Activated CD8-positive, alpha-beta memory T cell treated with anti-CD3 and anti-CD28 coated beads for 4 hours (primary cell): ENCODE data around the gene RNF133.
"Not testable (repeated sequence)": the region's sequence is repeated elsewhere in the genome, so short reads cannot be mapped to it uniquely, and the experiment has no call there.

Experiments used
- DNase-seq, 2 donors: peaks; one replicate each; pipeline ENCODE4 v3.0.0-alpha.2; 2020; ENCODE audit warnings: low read depth in 2 of 2

RNF133 gene

DNA sequence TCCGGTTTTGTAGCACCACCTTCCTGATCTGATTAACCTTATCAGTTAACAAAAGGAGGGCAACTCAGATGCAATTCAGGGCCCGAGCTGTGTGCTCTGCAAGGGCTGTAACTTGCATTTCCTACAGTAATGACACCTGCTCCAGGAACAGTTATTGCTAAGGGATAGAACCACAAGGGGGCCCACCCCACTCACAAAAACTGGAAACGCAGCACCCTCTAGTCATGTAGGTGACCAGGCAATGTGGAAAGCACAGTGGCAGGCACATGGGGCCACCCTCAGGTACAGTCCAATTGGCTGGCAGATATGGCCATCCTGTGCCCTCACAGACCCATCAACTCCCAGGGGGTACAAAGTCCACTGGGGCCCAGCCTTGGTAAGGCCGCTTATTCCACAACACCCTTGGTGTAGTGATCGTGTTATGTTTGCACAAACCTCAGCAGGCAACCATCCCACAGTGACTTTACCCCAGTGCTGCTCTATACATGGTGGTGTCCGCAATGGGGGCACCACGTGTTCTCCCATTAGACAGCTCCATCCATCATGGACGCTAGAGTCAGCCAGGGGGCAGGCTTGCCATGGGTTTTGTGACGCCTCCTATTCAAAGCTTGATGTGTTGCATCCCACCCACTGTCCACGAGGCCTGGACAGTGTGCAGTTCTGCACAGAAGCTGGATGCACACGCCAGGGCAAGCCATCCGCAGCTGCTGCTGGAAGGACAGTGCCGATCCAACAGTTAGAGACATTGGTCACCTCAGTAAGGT is 9.4 kb downstream of the RNF133 start:
- no peak for DNase-seq

DNA sequence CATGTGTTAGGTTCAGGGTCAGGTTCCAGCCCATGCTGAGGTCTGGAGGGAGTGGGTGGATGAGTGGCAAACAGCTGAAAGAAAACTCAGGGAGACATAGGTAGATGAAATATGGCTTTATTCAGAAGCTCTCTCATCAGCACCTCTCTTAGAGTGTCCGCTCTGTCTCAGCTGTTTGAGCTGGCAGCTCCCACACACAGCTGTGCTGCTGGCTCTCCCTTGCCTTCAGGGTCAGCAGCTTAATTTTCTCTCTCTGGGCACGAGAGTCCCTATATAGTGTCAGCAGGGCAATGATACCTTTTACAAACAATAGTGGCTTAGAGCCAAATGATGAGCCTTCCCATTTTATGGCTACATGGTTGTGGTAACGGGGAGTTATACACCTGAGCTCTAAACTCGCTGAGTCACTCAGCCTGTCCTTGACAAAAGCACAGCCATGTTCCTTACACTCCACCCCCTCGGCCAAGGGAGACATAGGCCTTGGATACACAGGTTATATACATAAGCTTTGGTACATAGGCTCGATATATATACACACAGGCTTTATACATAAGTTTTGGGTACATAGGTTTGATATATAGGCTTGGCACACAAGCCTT is 10.4 kb downstream of the RNF133 start:
- DNase-seq = no peak

DNA sequence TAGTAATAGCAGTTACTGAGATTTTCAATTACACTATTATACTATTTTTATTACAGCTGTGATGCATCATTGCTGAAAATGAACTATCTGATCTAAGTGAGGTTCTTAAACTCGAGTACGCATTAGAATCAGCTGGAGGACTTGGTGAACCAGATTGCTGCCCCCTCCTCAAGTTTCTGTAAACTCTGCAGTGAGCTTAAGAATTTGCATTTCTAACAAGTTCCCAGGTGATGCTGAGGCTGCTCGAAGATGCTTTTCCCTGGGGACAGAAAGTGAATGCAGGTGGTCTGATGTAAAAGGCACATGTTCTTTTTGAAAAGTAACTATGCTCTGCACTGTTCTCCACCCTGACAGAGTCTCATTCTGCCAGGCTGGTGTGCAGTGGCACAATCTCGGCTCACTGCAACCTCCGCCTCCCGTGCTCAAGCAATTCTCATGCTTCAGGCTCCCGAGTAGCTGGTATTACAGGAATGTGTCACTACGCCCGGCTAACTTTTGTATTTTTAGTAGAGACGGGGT is 12.5 kb downstream of the RNF133 start:
- DNase-seq = no peak

DNA sequence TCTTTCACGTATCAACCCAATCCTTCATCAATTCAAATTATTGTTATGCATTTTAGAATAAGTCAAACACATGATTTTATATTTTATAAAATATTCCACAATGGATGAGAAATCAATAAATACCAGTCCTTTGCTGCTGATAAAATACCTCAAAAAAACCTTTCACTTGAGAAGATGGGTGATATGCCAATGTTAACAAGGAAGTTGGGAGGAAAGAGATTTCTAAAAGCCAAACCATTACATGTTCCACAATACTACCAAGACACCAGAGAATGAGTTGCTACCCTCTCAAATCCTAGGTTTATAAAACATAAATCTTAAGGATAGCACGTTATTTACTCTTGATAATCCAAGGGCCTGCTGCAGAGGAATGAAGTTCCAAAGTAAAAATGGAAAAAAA is 14.4 kb downstream of the RNF133 start:
- DNase-seq = no peak

DNA sequence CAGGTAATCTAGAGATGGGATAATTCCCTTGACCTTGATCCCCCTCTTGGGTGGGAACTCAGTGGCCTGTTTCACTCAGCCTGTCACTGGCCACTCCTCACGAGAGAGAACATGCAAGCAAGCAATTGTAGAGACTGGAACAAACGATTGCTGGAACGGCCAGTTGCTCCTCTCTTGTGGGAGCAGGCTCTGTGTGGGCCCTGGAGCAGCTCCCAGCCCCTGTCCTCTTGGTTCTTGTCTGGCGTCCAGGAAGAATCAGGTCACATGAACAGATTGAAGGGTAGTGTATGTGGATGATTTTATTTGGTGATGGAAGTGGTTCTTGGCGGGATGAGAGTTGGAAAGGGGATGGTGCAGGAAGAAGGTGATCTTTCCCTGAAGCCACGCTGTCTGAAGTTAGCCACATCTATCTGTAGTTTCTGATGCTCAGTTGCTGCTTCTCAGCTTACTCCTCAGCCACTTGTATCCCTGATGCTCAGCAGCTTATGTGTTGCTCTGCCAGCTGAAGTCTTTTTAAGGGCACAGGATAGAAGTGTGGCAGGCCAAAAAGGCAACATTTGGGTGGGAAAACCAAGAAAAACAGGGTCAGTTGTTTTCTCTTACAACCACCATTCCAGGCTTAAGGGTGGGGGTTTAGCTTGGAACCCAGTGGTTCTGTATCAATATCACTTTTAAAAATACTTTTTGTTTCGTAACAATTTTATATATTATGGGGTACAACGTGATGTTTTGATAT is 15.9 kb downstream of the RNF133 start:
- DNase-seq = no peak

DNA sequence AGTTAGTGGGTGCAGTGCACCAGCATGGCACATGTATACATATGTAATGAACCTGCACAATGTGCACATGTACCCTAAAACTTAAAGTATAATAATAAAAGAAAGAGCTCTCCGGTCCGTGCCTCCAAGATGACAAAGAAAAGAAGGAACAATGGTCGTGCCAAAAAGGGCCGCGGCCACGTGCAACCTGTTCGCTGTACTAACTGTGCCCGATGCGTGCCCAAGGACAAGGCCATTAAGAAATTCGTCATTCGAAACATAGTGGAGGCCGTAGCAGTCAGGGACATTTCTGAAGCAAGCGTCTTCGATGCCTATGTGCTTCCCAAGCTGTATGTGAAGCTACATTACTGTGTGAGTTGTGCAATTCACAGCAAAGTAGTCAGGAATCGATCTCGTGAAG is 17.7 kb downstream of the RNF133 start:
- DNase-seq = not testable (repeated sequence)

DNA sequence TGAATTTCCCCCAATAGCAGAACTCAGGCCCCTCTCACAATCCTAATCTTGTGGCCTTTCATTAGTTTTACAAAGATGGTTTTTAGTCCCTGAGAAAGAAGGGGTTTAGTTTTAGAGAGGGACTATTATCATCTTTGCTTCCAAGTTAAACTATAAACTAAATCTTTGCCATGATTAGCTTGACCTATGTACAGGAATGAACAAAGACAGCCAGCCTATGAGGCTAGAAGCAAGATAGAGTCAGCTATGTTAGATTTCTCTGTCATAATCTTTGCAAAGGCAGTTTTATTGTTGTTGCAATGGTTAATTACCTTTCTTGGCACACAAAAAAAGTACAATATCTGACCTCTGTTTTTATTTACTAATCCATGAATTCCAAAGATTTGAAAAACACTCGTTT is 19.1 kb downstream of the RNF133 start:
- DNase-seq = no peak

DNA sequence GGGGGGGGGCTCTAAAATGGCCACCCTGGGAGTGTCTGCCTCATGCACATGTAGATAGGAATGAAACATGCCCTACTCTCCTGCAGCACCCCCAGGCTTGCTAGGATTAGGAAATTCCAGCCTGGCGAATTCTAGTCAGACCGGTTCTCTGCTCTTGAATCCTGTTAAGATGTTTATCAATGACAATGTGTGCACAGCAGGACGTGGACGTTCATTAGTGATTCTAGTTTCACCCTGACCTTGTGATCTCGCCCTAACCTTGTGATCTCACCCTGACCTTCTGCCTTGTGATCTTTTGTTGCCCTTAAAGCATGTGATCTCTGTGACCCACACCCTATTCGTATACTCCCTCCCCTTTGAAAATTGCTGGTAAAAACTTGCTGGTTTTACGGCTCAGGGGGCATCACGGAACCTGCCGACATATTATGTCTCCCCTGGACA is 19.6 kb downstream of the RNF133 start:
- not testable (repeated sequence) for DNase-seq

DNA sequence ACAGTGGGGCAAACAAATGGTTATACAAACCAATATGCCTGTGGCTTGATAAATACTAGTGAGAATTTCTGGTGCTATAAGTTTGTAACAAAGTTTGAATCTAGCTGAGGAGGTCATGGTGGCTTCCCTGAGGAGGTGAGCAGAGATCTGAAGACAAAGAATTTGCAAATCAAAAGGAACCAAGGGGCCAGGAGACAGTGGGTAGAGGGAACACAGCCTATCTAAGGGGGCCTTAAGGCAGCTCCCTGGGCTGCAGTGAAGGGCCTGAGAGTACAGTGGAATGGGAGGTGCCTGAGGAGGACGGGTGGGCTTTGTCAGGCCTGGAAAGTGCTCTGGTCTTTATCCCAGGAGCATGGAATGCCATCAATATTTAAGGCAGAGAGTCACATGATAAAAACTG is 21.8 kb downstream of the RNF133 start:
- DNase-seq = no peak

DNA sequence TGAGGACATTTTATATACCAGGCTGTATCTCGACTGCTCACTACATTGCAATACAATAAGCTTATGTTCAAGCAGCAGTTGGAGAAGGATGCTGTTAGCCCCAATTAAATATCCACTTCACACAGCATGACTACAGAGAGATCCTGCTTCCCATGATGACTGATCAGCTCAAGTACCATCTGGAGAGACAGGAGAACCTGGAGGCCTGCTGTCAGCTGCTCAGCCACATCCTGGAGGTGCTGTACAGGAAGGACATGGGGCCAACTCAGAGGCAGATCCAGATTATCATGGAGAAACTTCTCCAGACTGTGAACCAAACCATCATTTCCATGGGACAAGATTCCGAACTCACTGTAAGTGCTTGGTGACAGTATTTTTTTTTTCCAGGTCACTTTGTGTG is 22.5 kb downstream of the RNF133 start:
- DNase-seq = no peak

DNA sequence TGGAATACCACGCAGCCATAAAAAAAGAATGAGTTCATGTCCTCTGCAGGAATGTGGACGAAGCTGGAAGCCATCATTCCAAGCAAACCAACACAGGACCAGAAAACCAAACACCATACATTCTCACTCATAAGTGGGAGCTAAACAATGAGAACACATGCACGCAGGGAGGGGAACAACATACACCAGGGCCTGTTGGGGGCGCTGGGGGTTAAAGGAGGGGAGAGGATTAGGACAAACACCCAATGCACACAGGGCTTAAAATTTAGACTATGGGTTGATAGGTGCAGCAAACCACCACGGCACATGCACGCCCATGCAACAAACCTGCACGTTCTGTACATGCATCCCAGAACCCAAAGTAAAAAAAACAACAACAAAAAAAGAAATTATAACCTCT is 23.3 kb downstream of the RNF133 start:
- DNase-seq = no peak

DNA sequence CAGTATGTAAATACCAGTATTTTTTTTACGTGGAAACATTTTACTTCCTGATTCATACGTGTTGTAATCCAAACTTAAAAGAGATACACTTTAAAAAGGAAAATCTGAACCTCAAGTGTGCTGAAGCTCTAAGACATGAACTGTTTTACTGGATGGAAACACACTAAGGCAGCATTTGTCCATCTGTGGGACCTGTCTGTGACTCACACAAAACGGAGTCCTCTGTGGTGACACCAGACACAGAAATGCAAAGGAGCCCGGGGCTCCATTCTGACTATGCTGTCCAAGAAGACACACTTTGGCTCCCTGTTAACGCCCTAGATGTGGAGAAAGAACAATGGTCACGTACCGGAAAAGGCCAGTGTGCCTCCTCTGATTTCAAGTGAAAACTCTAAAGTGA is 23.9 kb downstream of the RNF133 start:
- no peak for DNase-seq

DNA sequence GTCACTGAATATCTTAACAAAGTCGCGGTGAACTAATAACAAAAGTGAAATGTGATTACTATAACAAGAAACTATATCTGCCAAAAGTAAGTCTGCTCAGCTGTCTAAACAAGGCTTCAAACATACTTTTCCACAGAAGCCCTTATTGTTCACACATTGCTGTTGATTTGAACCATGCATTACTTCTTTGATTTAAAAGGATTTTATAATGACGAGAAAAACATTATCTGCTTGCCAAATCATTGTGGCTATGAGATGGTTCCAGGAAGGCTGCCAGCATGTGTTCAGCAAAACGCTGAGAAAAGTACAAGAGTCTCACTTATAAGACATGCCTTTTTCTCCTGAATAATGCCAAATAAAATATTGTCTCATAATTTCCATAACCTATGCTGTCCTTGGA is 24.4 kb downstream of the RNF133 start:
- no peak for DNase-seq

DNA sequence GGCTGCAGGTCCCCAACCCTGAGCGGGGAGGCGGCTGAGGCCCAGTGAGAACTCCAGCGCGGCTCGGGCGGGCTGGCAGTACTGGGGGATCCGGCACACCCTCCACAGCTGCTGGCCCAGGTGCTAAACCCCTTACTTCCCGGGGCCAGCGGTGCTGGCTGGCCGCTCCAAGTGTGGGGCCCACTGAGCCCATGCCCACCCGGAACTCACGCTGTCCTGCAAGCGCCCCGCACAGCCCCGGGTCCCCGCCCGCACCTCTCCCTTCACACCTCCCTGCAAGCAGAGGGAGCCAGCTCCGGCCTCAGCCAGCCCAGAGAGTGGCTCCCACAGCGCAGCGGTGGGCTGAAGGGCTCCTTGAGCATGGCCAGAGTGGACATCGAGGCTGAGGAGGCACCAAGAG is 25.0 kb downstream of the RNF133 start:
- DNase-seq = no peak

DNA sequence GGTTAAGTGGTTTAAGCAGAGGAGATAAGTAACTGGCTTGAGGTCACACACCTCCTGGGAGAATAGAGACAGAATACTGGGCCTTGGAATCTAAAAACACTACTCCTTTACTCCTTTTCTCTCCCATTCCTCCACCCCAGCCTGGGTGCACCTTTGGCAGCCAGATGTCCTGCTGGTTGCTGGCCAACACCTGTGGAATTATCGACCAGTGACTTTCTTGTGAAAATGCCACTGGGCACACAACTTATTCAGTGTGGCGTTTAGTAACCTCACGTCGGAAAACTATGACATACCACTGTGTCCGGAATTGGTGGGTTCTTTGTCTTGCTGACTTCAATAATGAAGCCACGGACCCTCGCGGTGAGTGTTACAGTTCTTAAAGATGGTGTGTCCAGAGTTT is 26.4 kb downstream of the RNF133 start:
- DNase-seq = no peak

DNA sequence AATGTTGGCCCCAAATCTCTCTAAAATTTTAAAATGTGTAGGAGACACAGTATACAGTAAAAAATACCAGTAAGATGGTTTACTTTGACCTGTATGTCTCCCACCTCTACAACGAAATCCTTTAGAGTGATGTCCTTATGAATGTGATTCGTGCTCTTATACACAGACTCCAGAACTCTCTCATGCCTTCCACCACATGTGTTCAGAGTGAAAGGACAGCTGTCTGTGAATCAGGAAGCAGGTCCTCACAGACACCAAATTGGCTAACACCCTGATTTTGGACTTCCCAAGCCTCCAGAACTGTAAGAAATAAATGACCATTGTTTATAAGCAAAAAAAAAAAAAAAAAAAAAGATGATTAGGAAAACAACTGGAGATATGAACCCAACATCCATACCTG is 35.2 kb downstream of the RNF133 start:
- DNase-seq = no peak

DNA sequence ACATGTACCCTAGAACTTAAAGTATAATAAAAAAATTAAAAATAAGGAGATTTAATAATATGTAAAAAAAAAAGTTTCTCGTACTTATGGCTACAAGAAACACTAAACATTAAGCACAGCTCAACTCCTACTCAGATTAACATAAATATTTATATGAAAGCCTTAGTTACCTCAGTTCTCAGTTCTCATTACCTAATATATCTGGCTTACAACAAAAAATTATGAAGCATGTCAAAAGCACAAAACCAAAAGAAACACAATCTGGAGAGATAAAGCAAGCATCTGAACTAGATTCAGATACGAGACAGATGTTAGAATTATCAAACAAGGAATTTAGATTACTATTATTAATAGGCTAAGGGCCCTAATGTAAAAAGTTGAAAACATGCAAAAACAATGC is 40.1 kb downstream of the RNF133 start:
- no peak for DNase-seq

DNA sequence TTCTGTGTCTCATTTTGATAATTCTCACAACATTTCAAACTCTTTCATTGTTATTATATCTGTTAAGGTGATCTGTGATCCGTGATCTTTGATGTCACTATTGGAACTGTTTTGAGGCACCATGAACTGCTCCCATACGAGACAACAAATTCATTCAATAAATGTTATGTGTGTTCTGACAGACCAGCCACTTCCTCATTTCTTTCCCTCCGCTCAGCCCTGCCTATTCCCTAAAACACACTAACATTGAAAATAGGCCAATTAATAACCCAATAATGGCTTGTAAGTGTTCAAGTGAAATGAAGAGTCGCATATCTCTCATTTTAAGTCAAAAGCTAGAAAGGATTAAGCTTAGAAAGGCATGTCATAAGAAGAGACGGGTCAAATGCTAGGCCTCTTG is 45.2 kb downstream of the RNF133 start:
- DNase-seq = no peak

DNA sequence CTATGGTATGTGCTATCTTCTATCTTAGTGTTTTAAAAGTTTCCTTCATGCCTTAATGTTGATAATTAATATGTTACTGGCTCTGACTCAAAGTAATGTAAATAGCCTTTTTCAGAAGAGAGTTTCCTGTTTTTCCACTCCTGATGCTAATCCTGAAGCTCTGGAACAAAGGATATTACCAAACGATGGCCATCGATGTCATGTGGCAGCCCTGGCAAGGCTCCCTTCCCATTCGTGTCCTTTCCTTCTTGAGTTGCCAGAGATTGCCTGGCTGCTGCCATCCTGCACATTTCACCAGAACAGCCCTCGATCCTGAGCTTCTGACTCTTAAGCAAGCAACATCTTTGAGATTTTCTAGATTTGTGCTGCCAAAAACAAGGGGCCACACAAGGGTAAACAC is 46.0 kb downstream of the RNF133 start:
- DNase-seq = no peak

DNA sequence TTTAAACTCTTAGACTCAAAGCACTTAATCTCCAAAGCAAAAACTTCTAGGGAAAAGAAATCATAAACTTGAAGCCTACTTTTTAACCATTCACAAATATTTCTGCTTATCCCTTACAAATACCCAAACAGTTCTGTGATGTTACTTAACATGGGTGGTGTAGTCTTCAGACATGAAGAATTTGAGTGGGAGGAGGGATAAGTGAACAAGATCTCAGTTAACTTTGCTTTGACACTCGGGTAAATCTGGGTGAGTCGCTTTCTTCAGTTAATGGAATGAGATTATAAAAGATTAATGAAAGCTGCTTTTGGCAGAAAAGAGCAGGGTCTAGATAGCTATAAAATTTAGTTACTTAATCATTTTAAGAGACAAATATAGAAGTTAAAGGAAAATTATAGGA is 47.5 kb downstream of the RNF133 start:
- DNase-seq = no peak
